Measurements from ENCODE around the gene EEA1. TPM values are rescaled to one million over a fixed set of nuclear protein-coding genes. Genes with fewer than 3 reads are reported as not detected.

EEA1 gene
- total and polyA plus RNA-seq, 10 of the 15 experiments (the other 5 are each of a cell fraction or from before 2014, with no cell fraction given), result 5.5 to 40.3 (median 13.5) TPM

DNA sequence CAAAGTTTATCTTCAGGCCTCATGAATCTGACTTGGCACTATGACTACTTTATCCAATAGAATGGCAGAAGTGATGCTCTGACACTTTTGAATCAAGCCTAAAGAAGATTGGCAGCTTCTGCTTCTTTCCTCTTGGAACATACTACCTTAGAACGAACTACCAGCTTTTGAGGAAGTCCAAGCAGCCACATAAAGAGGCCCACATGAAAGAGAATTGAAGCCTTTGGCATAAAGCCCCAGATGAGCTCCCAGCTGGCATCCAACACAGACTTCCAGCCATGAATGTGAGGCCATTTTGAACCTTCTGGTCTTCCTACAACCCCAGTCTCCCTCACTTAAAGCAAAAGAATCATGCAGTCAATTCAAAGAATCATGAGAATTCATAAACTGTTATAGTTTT, 65.8 kb downstream of the EEA1 start (continued):
- no peak for TF ChIP-seq SIX5 (IDR thresholded peaks at IDR 0.05; ENCODE audit: low read depth, low read length, severe bottlenecking)
- no peak for TF ChIP-seq RUNX3 (IDR thresholded peaks at IDR 0.05; ENCODE audit: low read length)
- TF ChIP-seq BACH1 (IDR thresholded peaks at IDR 0.05; ENCODE audit: borderline replicate concordance), result no peak
- TF ChIP-seq CHD1 (IDR thresholded peaks at IDR 0.05; ENCODE audit: low read depth, low read length), result no peak

DNA sequence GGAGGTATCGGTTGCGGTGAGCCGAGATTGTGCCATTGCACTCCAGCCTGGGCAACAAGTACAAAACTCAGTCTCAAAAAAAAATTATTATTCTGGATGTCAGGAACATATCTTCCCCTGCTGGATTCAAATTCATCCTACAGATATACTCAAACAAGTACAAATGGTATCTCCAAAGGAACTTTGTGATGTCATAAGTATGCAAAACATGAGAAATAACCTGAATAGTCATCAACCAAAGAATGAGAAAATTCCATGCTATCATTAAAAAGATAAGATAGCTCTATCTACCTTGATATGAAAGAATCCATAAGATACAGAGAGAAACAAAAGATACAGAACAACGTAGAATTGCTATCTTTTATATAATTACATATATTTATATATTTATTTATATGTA, 67.7 kb downstream of the EEA1 start:
- in situ Hi-C loops (cut with MboI), result no loop called here
- SMC1A ChIA-PET (ENCODE audit: uncharacterized antibody, unreplicated experiment), result interaction anchor here (0.7 kb wide), 1 partner anchor 74 kb away, joined by 4 read pairs; no protein-coding TSS in a partner anchor

DNA sequence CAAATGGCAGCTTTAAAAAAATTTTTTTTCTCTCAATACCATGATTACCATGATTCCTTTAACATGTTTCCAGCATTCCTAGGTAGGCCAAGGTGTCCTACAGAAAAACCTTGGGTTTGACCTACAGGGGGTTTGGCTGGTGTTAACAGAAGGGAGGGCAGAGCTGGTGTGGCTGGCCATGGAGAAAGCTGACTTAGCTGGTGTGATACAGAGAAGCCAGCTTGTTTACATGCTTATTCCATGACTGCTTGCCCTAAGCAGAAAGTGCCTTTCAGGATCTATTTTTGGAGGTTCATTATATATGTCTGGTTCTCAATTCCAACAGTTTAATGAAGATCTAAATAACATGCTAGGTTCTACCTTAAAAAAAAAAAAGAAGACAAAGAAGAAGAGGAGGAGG, 68.6 kb downstream of the EEA1 start:
- ChIA-PET RAD21 (ENCODE audit: unreplicated experiment) (interaction anchor here (1.6 kb wide), 1 partner anchor 66 kb away, joined by 3 read pairs; no protein-coding TSS in a partner anchor), CTCF (interaction anchor here (0.6 to 1.2 kb wide), 4 partner anchors 14 to 69 kb away, joined by 3 to 4 read pairs (median 4); no protein-coding TSS in a partner anchor), SMC1A (ENCODE audit: uncharacterized antibody, unreplicated experiment) (interaction anchor here (0.7 to 2.7 kb wide), 6 partner anchors 9 to 119 kb away, joined by 3 to 7 read pairs (median 4); no protein-coding TSS in a partner anchor), POLR2A (interaction anchor here (0.8 kb wide), 1 partner anchor 13 kb away, joined by 3 read pairs; no protein-coding TSS in a partner anchor)
- no peak overlapping the region for H3K27ac ChIP-seq (ENCODE audit: control insufficient read depth, insufficient read depth)
- intact Hi-C loops (cut with micrococcal nuclease; ENCODE audit: unreplicated experiment), result no loop called here
- no peak overlapping the region for H3K4me2 ChIP-seq (ENCODE audit: control insufficient read depth, insufficient read depth)
- FAIRE-seq, result no peak
- no TSS peak for BruUV-seq (replicated peaks)
- H3K27me3 ChIP-seq (replicated peaks in 1 of 2; ENCODE audit: control insufficient read depth in 2 of 2, insufficient read depth in 2 of 2, low read length in 1 of 2), result no peaks in the 10 kb centered on the region
- no peaks in the 10 kb centered on the region for H3K4me1 ChIP-seq (ENCODE audit: control insufficient read depth, insufficient read depth, low read length)
- no peak overlapping the region for H2AFZ ChIP-seq (ENCODE audit: control insufficient read depth, low read depth, low read length)
- H4K20me1 ChIP-seq (ENCODE audit: control insufficient read depth, insufficient read depth), result no peaks in the 10 kb centered on the region
- H3K4me3 ChIP-seq, result no peak overlapping the region
- DNase-seq (ENCODE audit: low read depth, low spot score), result no peak
- H3K9me3 ChIP-seq (replicated peaks; ENCODE audit: control insufficient read depth, insufficient read depth, low read length), result no peaks in the 10 kb centered on the region; the same call in 1 of the 3 replicates
- peaks cover 1 to 18% of the 10 kb centered on the region in 2 experiments for H3K36me3 ChIP-seq (ENCODE audit: control insufficient read depth in 2 of 2, insufficient read depth in 2 of 2, low read length in 1 of 2)
- in situ Hi-C loops (cut with MboI), result no loop called here
- H3K79me2 ChIP-seq (ENCODE audit: control insufficient read depth, insufficient read depth, low read length), result no peaks in the 10 kb centered on the region
- ATAC-seq, result no peak
- no peak overlapping the region for H3K9ac ChIP-seq (ENCODE audit: control insufficient read depth, insufficient read depth, low read length)
- TF ChIP-seq RBBP5 (conservative IDR thresholded peaks at IDR 0.05) (no peak), RAD21 (IDR thresholded peaks at IDR 0.05; ENCODE audit: insufficient read depth, low read depth, low read length) (no peak), JUNB (IDR thresholded peaks at IDR 0.05) (no peak), FOS (IDR thresholded peaks at IDR 0.05; ENCODE audit: borderline replicate concordance, extremely low read depth, insufficient read length) (no peak), TCF3 (IDR thresholded peaks at IDR 0.05; ENCODE audit: borderline replicate concordance, insufficient read depth, low read depth, low read length) (no peak), NFYA (IDR thresholded peaks at IDR 0.05; ENCODE audit: borderline replicate concordance, low read depth, low read length) (no peak), PML (IDR thresholded peaks at IDR 0.05; ENCODE audit: low read length) (no peak), HDGF (IDR thresholded peaks at IDR 0.05) (no peak)
- TF ChIP-seq, protein P1, sequence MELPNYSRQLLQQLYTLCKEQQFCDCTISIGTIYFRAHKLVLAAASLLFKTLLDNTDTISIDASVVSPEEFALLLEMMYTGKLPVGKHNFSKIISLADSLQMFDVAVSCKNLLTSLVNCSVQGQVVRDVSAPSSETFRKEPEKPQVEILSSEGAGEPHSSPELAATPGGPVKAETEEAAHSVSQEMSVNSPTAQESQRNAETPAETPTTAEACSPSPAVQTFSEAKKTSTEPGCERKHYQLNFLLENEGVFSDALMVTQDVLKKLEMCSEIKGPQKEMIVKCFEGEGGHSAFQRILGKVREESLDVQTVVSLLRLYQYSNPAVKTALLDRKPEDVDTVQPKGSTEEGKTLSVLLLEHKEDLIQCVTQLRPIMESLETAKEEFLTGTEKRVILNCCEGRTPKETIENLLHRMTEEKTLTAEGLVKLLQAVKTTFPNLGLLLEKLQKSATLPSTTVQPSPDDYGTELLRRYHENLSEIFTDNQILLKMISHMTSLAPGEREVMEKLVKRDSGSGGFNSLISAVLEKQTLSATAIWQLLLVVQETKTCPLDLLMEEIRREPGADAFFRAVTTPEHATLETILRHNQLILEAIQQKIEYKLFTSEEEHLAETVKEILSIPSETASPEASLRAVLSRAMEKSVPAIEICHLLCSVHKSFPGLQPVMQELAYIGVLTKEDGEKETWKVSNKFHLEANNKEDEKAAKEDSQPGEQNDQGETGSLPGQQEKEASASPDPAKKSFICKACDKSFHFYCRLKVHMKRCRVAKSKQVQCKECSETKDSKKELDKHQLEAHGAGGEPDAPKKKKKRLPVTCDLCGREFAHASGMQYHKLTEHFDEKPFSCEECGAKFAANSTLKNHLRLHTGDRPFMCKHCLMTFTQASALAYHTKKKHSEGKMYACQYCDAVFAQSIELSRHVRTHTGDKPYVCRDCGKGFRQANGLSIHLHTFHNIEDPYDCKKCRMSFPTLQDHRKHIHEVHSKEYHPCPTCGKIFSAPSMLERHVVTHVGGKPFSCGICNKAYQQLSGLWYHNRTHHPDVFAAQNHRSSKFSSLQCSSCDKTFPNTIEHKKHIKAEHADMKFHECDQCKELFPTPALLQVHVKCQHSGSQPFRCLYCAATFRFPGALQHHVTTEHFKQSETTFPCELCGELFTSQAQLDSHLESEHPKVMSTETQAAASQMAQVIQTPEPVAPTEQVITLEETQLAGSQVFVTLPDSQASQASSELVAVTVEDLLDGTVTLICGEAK (IDR thresholded peaks at IDR 0.05; ENCODE audit: borderline replicate concordance), result no peak

More for the DNA sequence above, 67.7 kb downstream of the EEA1 start:
- no TSS peak for BruUV-seq (replicated peaks)
- Histone ChIP-seq H3K4me3 (no peak overlapping the region), H3K9ac (ENCODE audit: control insufficient read depth, insufficient read depth, low read length) (no peak overlapping the region), H2AFZ (ENCODE audit: control insufficient read depth, low read depth, low read length) (no peak overlapping the region), H3K4me1 (ENCODE audit: control insufficient read depth, insufficient read depth, low read length) (no peaks in the 10 kb centered on the region), H3K79me2 (ENCODE audit: control insufficient read depth, insufficient read depth, low read length) (no peaks in the 10 kb centered on the region), H3K4me2 (ENCODE audit: control insufficient read depth, insufficient read depth) (no peak overlapping the region), H3K27ac (ENCODE audit: control insufficient read depth, insufficient read depth) (no peak overlapping the region), H3K36me3 (ENCODE audit: control insufficient read depth in 2 of 2, insufficient read depth in 2 of 2, low read length in 1 of 2) (peaks cover 1 to 18% of the 10 kb centered on the region in 2 experiments), H4K20me1 (ENCODE audit: control insufficient read depth, insufficient read depth) (no peaks in the 10 kb centered on the region), H3K27me3 (replicated peaks in 1 of 2; ENCODE audit: control insufficient read depth in 2 of 2, insufficient read depth in 2 of 2, low read length in 1 of 2) (no peaks in the 10 kb centered on the region), H3K9me3 (replicated peaks; ENCODE audit: control insufficient read depth, insufficient read depth, low read length) (no peaks in the 10 kb centered on the region; the same call in 1 of the 3 replicates)
- DNase-seq (ENCODE audit: low read depth, low spot score), result no peak
- no peak for FAIRE-seq
- ChIA-PET POLR2A (no interaction called here), RAD21 (ENCODE audit: unreplicated experiment) (no interaction called here), CTCF (no interaction called here)
- intact Hi-C loops (cut with micrococcal nuclease; ENCODE audit: unreplicated experiment), result no loop called here
- no peak for ATAC-seq
- WGBS (ENCODE audit: insufficient coverage, insufficient replicate concordance, low lambda C conversion rate, missing lambda C conversion rate), result 100% methylated on average over 4 of the region's 4 CpGs
- no peak for TF ChIP-seq WRNIP1 (IDR thresholded peaks at IDR 0.05; ENCODE audit: borderline replicate concordance, low read depth, low read length)
